WTC11 (cell line): ENCODE data around the gene SFT2D1.

Experiments
- CTCF ChIP-seq: fragments of 200-600 bp; IDR thresholded peaks from 2 replicates; pipeline ENCODE4 v1.8.0; 2022; ENCODE audit warnings: antibody characterized with exemption
- HMGXB4 ChIP-seq: sonication (generic); formaldehyde crosslinking; IDR thresholded peaks from 2 replicates; pipeline ENCODE4 v1.8.1; 2023; ENCODE audit warnings: mild to moderate bottlenecking, moderate library complexity, missing genetic modification reagents
- JUN ChIP-seq: sonication (generic); formaldehyde crosslinking; IDR thresholded peaks from 2 replicates; pipeline ENCODE4 v1.8.0; 2023; ENCODE audit warnings: mild to moderate bottlenecking, missing genetic modification reagents
- RORB ChIP-seq: fragments of 250-450 bp; sonication (Bioruptor Pico); IDR thresholded peaks from 2 replicates; pipeline ENCODE4 v1.9.0; 2021; ENCODE audit warnings: mild to moderate bottlenecking
- TF ChIP-seq, protein P1 (sequence below): sonication (generic); formaldehyde crosslinking; IDR thresholded peaks from 2 replicates; pipeline ENCODE4 v1.8.1; 2023; ENCODE audit warnings: mild to moderate bottlenecking, missing genetic modification reagents
- TF ChIP-seq, protein P2 (sequence below): sonication (generic); formaldehyde crosslinking; IDR thresholded peaks from 2 replicates; pipeline ENCODE4 v1.8.0; 2022; ENCODE audit warnings: mild to moderate bottlenecking, missing genetic modification reagents

- TF ChIP-seq CTCF, result no peak
- TF ChIP-seq, protein P1, sequence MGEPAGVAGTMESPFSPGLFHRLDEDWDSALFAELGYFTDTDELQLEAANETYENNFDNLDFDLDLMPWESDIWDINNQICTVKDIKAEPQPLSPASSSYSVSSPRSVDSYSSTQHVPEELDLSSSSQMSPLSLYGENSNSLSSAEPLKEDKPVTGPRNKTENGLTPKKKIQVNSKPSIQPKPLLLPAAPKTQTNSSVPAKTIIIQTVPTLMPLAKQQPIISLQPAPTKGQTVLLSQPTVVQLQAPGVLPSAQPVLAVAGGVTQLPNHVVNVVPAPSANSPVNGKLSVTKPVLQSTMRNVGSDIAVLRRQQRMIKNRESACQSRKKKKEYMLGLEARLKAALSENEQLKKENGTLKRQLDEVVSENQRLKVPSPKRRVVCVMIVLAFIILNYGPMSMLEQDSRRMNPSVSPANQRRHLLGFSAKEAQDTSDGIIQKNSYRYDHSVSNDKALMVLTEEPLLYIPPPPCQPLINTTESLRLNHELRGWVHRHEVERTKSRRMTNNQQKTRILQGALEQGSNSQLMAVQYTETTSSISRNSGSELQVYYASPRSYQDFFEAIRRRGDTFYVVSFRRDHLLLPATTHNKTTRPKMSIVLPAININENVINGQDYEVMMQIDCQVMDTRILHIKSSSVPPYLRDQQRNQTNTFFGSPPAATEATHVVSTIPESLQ (CRISPR knock-in tag), result no peak
- TF ChIP-seq JUN (CRISPR knock-in tag), result no peak
- no peak for TF ChIP-seq RORB (CRISPR knock-in tag)
- TF ChIP-seq HMGXB4, result no peak
- TF ChIP-seq, protein P2, sequence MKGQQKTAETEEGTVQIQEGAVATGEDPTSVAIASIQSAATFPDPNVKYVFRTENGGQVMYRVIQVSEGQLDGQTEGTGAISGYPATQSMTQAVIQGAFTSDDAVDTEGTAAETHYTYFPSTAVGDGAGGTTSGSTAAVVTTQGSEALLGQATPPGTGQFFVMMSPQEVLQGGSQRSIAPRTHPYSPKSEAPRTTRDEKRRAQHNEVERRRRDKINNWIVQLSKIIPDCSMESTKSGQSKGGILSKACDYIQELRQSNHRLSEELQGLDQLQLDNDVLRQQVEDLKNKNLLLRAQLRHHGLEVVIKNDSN (CRISPR knock-in tag), result no peak
Measured at GRCh38 chr6:166381381-166381732, 39.0 kb upstream of the SFT2D1 start.
